Activated effector memory CD4-positive, alpha-beta T cell treated with Interleukin-2 at 50 U/mL for 16 hours (primary cell): Measurements from ENCODE around the gene RNF217.
"Not testable (repeated sequence)": the region's sequence is repeated elsewhere in the genome, so short reads cannot be mapped to it uniquely, and the experiment has no call there.

Source experiments
- DNase-seq: peaks from one replicate; pipeline ENCODE4 v3.0.0-alpha.2; 2020

The RNF217 gene

GRCh38 chr6:124961777-124962638 is at the start of gene RNF217:
Gene RNF217, plus strand, starts transcription at chr6:124962437. Its CDS starts 108 bp downstream, at chr6:124962545.
- no peak for DNase-seq

GRCh38 chr6:124913056-124913455 is 49.2 kb upstream of the RNF217 start:
- no peak for DNase-seq

- no peak for DNase-seq
Measured at GRCh38 chr6:124917769-124918168, 44.5 kb upstream of the RNF217 start.

GRCh38 chr6:124919703-124920102 is 42.5 kb upstream of the RNF217 start:
- not testable (repeated sequence) for DNase-seq

- DNase-seq = no peak
Measured at GRCh38 chr6:124924333-124924759, 37.9 kb upstream of the RNF217 start.

- no peak for DNase-seq
Measured at GRCh38 chr6:124926435-124926834, 35.8 kb upstream of the RNF217 start.

- DNase-seq = no peak
Measured at GRCh38 chr6:124927806-124928205, 34.4 kb upstream of the RNF217 start.

- DNase-seq = no peak
Measured at GRCh38 chr6:124928851-124929250, 33.4 kb upstream of the RNF217 start.

GRCh38 chr6:124937645-124938044 is 24.6 kb upstream of the RNF217 start:
- DNase-seq = no peak

GRCh38 chr6:124941259-124941658 is 21.0 kb upstream of the RNF217 start:
- DNase-seq = no peak

- DNase-seq = no peak
Measured at GRCh38 chr6:124943658-124944057, 18.6 kb upstream of the RNF217 start.

GRCh38 chr6:124947971-124948451 is 14.2 kb upstream of the RNF217 start:
- no peak for DNase-seq

- no peak for DNase-seq
Measured at GRCh38 chr6:124949706-124950105, 12.5 kb upstream of the RNF217 start.

GRCh38 chr6:124953808-124954207 is 8.4 kb upstream of the RNF217 start:
- no peak for DNase-seq

GRCh38 chr6:124955108-124955856 is 7.0 kb upstream of the RNF217 start:
- no peak for DNase-seq

GRCh38 chr6:124956018-124956417 is 6.2 kb upstream of the RNF217 start:
- no peak for DNase-seq

- DNase-seq = no peak
Measured at GRCh38 chr6:124958149-124958548, 4.1 kb upstream of the RNF217 start.

GRCh38 chr6:124958759-124959354 is 3.4 kb upstream of the RNF217 start:
- no peak for DNase-seq

GRCh38 chr6:124960757-124961463 is 1.3 kb upstream of the RNF217 start:
- DNase-seq = no peak

- DNase-seq = no peak
Measured at GRCh38 chr6:124961464-124961776, 817 bp upstream of the RNF217 start.

GRCh38 chr6:124962639-124963415 is 590 bp downstream of the RNF217 start:
- DNase-seq = no peak

- no peak for DNase-seq
Measured at GRCh38 chr6:124963416-124963785, 1.2 kb downstream of the RNF217 start.
